Subcutaneous abdominal adipose tissue (tissue), 5 donors: ENCODE measurements around the gene UTP25.
A peak's percentile ranks its signal among the peaks of the same experiment; 100 is the strongest.
"Not testable (repeated sequence)": the region's sequence is repeated elsewhere in the genome, so short reads cannot be mapped to it uniquely, and the experiment has no call there.

Experiments used
- H3K27ac ChIP-seq: one replicate; pipeline ENCODE4 v1.7.0; 2013; ENCODE audit warnings: low read depth, mild to moderate bottlenecking, inconsistent platforms, low read length, moderate library complexity
- H3K27me3 ChIP-seq, 5 donors: one replicate each; pipeline ENCODE4 v1.7.0; 2013; ENCODE audit warnings: low read length in 5 of 5, inconsistent platforms in 1 of 5; ENCODE audit not compliant: control insufficient read depth in 5 of 5, insufficient read depth in 4 of 5
- H3K36me3 ChIP-seq, 5 donors: one replicate each; pipeline ENCODE4 v1.7.0; 2013; ENCODE audit warnings: low read length in 5 of 5; ENCODE audit not compliant: control insufficient read depth in 5 of 5, insufficient read depth in 5 of 5
- H3K4me1 ChIP-seq, 5 donors: one replicate each; pipeline ENCODE4 v1.7.0; 2013; ENCODE audit warnings: low read length in 5 of 5, mild to moderate bottlenecking in 3 of 5, moderate library complexity in 1 of 5; ENCODE audit not compliant: control insufficient read depth in 5 of 5, insufficient read depth in 5 of 5
- H3K4me3 ChIP-seq, 5 donors: one replicate each; pipeline ENCODE4 v1.7.0; 2013; ENCODE audit warnings: low read length in 5 of 5, low read depth in 1 of 5
- H3K9ac ChIP-seq, 5 donors: one replicate each; pipeline ENCODE4 v1.7.0; 2013; ENCODE audit warnings: low read length in 5 of 5, mild to moderate bottlenecking in 4 of 5, moderate library complexity in 3 of 5
- H3K9me3 ChIP-seq, 5 donors: one replicate each; pipeline ENCODE4 v1.7.0; 2013; ENCODE audit warnings: low read length in 5 of 5; ENCODE audit not compliant: control insufficient read depth in 5 of 5
- donor health status: healthy.
- donor health status: healthy.
- donor health status: healthy.
- donor health status: healthy.
- donor health status: healthy.

Gene UTP25

DNA sequence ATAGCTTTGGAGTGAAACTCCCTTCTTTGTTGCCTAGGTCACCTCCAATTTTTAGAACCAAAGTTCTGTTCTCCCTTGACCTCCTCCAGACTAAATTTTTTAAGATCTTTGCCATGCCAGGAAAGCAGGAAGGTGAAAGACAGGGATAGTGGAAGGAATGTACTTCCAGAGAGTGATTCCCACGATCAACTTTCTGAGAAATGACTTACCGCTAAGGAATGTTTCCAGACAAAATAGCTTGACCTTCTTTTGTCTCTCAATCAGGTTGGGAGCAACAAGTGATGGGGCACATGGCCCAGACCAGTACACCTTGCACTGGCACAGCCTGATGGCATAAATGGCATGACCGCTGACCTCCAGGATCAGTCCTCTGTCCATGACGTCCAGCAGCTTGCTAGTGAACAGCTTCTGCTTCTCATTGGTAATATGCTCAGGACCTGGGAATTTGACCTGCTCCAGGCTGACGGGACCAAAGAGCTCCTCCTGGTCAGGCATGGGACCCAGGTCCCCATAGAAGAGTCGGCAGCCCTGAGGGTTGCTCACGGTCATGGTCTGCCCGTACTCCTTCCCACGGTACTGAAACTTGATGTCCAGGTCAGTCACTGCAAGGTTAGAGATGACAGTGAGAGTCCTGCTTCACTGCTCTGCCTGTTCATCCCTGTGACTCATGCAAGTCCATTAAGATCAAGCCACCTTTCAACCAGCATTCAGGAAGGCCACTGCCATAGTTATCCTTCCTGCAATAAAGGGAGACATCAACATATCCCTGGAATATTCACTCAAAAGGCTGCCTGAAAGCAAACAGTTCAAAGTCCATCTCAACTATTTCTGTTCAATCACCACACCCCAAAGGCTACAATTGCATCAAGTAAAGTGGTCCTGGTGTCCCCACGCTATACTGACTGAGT lies 37.2 kb upstream of the UTP25 start:
- H3K9ac ChIP-seq: no peak overlapping the region
- no peak overlapping the region for H3K27ac ChIP-seq
- H3K4me3 ChIP-seq: no peak overlapping the region
- H3K4me1 ChIP-seq: peaks cover 0 to 14% (median 3%) of the 10 kb centered on the region in 5 donors
- peaks cover 10 to 20% (median 15%) of the 10 kb centered on the region in 5 donors for H3K27me3 ChIP-seq
- no peaks in the 10 kb centered on the region for H3K36me3 ChIP-seq
- H3K9me3 ChIP-seq: no peaks in the 10 kb centered on the region

DNA sequence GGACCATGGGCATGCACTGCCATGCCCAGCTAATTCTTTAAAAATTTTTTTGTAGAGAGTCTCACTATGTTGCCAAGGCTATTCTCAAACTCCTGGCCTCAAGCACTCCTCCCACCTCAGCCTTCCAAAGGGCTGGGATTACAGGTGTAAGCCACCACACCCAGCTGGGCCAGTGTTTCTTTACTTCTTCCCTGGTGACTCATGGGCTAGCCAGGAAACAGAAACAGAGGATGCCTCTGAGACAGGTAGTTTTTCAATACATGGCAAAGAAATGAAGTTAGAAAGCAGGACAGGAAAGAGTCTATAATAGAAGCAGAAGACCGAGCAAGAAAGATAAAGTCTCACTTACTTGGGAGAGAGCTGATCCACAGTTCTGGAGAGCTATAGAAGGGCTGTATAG lies 35.9 kb upstream of the UTP25 start:
- H3K36me3 ChIP-seq: no peaks in the 10 kb centered on the region
- H3K9me3 ChIP-seq: no peaks in the 10 kb centered on the region
- peaks cover 12 to 20% (median 16%) of the 10 kb centered on the region in 5 donors for H3K27me3 ChIP-seq
- H3K4me3 ChIP-seq: no peak overlapping the region
- peaks cover 0 to 7% (median 3%) of the 10 kb centered on the region in 5 donors for H3K4me1 ChIP-seq
- no peak overlapping the region for H3K9ac ChIP-seq
- H3K27ac ChIP-seq: no peak overlapping the region

DNA sequence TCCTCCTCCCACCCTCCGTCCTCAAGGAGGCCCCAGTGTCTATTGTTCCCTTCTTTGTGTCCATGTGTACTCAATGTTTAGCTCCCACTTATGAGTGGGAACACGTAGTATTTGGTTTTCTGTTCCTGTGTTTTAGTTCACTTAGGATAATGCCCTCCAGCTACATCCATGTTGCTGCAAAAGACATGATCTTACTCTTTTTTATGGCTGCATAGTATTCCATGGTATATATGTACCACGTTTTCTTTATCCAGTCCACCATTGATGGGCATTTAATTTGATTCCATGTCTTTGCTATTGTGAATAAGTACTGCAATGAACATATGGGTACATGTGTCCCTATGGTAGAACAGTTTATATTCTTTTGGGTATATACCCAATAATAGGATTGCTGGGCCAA lies 34.1 kb upstream of the UTP25 start:
- H3K9ac ChIP-seq, H3K4me3 ChIP-seq, H3K36me3 ChIP-seq, H3K4me1 ChIP-seq, H3K27ac ChIP-seq, H3K9me3 ChIP-seq: not testable (repeated sequence)
- peaks cover 12 to 20% (median 16%) of the 10 kb centered on the region in 5 donors for H3K27me3 ChIP-seq

DNA sequence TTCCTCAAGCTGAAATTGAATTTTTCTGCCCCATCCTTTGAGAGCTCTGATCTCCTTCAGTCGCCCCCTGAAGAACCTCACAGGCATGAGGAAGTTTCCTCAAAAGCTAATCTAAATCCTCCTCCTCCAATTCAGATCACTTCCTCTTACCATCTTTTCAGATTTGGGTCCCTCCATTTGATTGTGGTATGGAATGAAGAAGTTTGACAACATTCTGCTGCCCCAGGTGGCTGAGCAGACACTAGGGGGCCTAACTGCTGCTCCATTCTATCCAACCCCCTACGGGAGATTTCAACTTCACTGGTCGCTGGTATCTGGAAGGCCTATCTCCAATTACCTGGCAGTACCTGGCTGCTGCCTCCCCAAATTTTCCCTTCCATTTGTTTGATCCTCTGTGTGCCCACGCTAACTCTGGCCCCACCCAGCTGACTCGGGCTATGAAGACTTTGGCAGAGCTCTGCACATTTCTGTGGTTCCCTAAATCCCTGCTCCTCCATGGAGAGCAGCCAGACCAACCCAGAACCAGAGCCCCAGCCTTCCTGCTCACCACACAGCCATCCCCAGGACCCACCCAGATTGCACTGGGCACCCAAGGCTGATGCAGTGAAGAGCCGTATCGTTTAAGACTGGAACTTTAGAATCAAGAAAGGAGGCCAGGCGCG lies 29.7 kb upstream of the UTP25 start:
- Histone ChIP-seq H3K27ac (no peak overlapping the region), H3K9ac (no peak overlapping the region)

DNA sequence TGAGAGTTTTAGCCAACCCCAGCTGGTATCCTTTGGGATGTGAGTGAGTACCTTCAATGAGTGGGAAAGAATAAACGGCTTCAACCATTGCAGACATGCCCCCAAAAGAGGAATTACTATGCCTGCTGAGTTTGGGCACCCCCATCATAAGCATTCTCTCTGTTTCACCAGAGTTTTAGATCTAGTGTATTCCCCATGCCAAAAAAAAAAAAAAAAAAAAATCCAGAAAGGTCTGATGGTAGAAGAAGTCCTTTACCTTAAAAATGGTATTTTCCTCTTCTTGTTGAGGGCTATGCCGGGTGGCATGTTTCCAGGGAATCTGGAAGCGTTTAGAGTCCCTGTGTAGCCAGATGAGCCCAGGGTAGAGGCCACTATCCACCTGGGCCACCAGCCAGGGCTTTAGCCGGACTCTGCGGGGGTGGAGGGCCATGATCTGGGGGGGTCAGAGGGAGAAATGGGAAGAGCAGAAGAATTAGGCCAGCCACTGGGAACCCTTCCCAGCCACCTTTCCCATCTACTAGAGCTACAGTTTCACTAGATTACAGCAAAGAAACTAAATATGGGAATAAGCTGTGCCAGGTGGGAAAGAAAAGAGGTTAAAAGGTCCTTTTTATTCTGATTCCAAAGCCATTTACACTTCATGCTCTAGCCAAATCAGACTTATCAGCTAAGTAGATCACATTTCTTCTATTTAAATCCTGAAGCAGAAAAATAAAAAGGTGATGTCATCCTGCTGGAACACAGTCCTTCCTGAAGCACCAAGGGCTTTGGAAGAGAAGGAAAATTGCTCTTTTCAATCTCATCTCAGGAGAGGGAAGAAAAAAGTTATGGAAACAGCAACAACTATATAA lies 26.6 kb upstream of the UTP25 start:
- Histone ChIP-seq H3K4me1 (peaks cover 0 to 12% (median 6%) of the 10 kb centered on the region in 5 donors), H3K27me3 (peaks cover 0 to 8% (median 2%) of the 10 kb centered on the region in 5 donors), H3K4me3 (no peak overlapping the region), H3K9ac (no peak overlapping the region), H3K27ac (no peak overlapping the region), H3K9me3 (no peaks in the 10 kb centered on the region), H3K36me3 (no peaks in the 10 kb centered on the region)

More for the DNA sequence above, 29.7 kb upstream of the UTP25 start:
- Histone ChIP-seq H3K4me3 (no peak overlapping the region), H3K9me3 (no peaks in the 10 kb centered on the region), H3K27me3 (peaks cover 0 to 11% (median 5%) of the 10 kb centered on the region in 5 donors), H3K36me3 (no peaks in the 10 kb centered on the region), H3K4me1 (peaks cover 0 to 5% (median 0%) of the 10 kb centered on the region in 5 donors)

DNA sequence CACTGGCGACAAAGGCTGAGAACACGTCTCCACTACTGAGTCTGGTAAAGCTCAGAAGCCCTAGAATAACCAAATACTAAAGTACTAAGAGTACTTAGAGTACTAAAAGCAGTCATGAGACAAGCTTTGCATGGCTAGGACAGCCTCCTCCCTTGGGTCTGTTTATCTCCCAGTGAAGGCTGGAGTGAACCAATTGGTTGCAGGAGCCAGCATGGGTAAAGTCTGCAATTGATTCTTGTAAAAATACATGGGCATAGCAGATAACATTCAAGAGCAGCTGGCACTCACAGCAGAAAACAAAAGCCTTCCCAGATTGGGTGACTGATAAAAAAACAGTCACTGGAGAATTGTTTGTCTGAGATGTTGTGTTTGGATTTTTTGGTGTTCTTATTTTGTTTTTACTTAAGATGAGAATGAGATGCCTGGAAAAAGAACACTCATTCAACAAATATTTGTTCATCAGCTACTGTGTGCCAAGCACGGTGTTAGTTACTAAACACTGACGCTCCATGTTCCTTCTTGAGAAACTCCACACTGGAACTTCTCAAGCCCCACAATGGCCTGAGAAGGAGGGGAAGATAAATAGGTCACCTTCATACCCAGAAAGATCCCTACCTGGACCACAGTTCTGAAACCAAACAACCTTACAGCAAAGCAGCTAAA lies 25.5 kb upstream of the UTP25 start:
- no peaks in the 10 kb centered on the region for H3K9me3 ChIP-seq
- no peak overlapping the region for H3K4me3 ChIP-seq
- H3K27ac ChIP-seq: no peak overlapping the region
- H3K27me3 ChIP-seq: peaks cover 0 to 7% (median 2%) of the 10 kb centered on the region in 5 donors
- no peak overlapping the region for H3K9ac ChIP-seq
- H3K4me1 ChIP-seq: peaks cover 0 to 14% (median 8%) of the 10 kb centered on the region in 5 donors
- no peaks in the 10 kb centered on the region for H3K36me3 ChIP-seq

DNA sequence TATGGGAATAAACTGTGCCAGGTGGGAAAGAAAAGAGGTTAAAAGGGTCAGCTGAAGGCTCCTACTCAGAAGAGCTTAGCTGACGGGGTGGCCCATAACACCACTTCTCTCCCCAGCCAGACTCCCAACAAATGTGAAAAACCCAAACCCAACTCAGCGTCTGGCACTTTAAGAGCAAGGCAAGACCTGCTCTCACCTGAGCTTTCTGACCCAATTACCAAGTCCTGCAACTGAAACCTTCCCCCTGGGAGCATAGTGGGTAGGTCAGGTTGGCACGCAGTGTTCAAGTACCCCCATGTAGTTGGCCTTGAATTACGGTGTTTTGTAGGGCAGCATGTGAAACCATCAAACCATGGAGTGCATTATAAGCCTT lies 25.0 kb upstream of the UTP25 start:
- H3K9ac ChIP-seq: no peak overlapping the region
- H3K9me3 ChIP-seq: no peaks in the 10 kb centered on the region
- H3K27ac ChIP-seq: no peak overlapping the region
- no peaks in the 10 kb centered on the region for H3K36me3 ChIP-seq
- H3K4me3 ChIP-seq: no peak overlapping the region
- peaks cover 0 to 7% (median 2%) of the 10 kb centered on the region in 5 donors for H3K27me3 ChIP-seq
- H3K4me1 ChIP-seq: peaks cover 0 to 14% (median 8%) of the 10 kb centered on the region in 5 donors

DNA sequence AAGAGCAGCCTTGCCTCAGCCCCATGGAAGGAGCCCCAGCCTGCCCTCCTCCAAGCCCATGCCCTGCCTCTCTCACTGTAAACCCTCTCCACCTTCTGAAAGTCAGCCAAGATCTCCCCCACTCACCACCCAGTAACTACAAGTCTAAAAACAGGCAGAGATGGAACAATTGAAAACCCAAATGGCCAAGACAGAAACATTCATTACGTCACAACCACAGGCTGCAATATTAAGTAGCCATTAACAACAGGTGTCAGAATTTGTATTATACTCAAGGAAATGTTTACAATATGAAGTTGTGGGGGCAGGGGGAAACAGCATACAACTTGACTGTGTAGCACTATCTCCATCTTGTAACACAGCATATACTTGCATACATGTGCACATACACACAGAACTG lies 24.2 kb upstream of the UTP25 start:
- no peaks in the 10 kb centered on the region for H3K9me3 ChIP-seq
- H3K4me3 ChIP-seq: no peak overlapping the region
- no peaks in the 10 kb centered on the region for H3K36me3 ChIP-seq
- H3K4me1 ChIP-seq: peaks cover 0 to 14% (median 10%) of the 10 kb centered on the region in 5 donors
- H3K9ac ChIP-seq: no peak overlapping the region
- H3K27me3 ChIP-seq: peaks cover 0 to 7% (median 2%) of the 10 kb centered on the region in 5 donors
- no peak overlapping the region for H3K27ac ChIP-seq

DNA sequence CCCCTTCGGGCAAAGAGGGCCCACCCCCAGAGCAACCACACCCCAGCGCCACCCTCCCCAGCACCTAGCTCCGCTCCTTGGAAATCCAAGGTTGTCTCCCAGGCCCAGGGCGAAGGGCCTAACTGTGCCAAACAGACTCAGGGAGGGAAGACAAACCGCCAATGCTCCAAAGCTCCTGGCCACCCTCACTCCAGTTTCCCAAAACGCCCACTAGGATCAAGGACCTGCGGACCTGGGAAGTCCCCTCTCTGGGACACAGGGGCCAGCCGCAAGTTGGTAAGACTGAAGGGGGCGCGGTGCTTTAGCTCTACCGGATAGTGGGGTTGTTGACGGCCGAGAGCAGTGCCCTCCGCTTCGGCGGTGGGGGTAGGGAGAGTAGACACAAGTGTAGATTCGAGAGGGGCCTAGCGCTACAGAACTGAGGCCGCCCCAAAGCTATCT lies 22.4 kb upstream of the UTP25 start:
- Histone ChIP-seq H3K27me3 (peaks cover 0 to 7% (median 2%) of the 10 kb centered on the region in 5 donors), H3K4me3 (peak overlapping the region in 3 of 5 donors; percentile 46 to 58 (median 50)), H3K27ac (no peak overlapping the region), H3K9ac (no peak overlapping the region), H3K36me3 (no peaks in the 10 kb centered on the region), H3K9me3 (no peaks in the 10 kb centered on the region), H3K4me1 (peaks cover 0 to 14% (median 10%) of the 10 kb centered on the region in 5 donors)
